Stimulated activated naive CD8-positive, alpha-beta T cell treated with anti-CD3 and anti-CD28 coated beads, Interleukin-15, Interleukin-2, amounts not matched to agents 100 U/mL and 50 U/mL, for 24 hours (primary cell): ENCODE data around the gene HSPD1.

Experiments used
- ATAC-seq: fragments of 150-1000 bp; cut with Tn5 transposase; one replicate; pipeline ENCODE4 v1.10.0; 2021
- DNase-seq: peaks from one replicate; pipeline ENCODE4 v3.0.0; 2021

HSPD1 gene

DNA sequence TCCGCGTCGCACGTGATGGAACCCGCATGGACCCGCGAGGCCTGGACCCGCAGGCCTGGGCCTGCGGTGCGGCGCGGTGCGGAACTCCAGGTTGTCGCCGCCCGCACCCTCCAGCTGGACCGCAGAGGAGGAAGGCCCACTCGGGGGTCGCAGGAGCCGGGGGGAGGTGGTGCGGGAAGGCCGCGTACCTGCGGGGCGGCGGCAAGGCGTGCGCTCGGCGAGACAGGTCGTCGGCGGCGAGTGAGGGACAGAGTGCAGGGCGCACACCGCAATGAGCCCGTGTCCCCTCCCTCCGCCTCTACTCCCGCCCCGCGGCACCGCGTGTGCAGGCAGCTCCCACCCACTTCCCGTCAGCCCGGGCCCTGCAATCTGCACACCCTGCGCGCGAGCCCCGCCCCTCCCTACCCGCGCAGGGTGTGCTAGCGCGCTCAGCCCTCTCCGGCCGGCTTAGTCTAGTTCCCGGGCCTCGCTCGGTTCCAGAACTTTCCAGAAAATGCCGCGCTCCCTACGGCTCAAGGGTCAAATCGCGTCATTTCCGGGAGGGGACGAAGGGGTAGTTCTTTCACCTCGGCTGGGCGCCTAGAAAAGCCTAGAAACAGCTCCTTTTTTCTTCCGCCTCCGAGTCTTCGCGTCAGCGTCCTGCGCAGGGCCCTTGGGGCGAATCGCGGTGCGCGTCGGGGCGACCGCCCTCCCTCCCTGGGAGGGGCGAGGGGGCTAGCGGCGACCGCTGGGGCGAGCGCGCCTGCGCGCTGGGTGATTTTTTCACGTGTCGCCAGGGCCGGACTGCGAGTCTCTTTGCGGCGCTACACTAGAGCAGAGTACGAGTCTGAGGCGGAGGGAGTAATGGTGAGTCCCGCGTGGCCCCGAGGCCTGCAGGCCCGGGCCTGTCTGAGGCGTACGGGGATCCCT, at the start of gene HSPD1, which contains the start of gene HSPE1:
Gene HSPD1 (minus strand): TSS at position 247 of the 909 bp plus-strand sequence. CDS start 992 bp downstream, outside the sequence.
Gene HSPE1 (plus strand): TSS at position 786 of the 909 bp plus-strand sequence. CDS start 58 bp downstream, at position 844.
- ATAC-seq (peak; percentile 92), DNase-seq (peak; percentile 98)

DNA sequence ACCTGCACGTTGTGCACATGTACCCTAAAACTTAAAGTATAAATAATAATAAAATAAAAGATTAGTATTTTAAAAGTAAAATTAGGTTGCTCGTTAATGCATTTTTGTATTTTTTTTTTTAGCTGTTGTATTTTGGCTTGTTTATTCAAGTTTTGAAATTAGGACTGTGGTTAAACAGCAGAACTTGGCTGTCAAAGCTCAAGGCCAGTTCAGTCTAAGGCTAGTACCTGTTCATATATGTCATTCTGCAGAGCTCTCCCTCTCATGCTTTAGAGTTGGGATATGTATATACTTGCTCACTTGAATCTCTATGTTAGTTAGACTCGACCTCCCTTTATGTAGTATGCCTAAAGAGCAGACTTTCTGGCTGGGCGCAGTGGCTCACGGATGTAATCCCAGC, 48.9 kb upstream of the HSPD1 start:
- DNase-seq (no peak), ATAC-seq (no peak)

DNA sequence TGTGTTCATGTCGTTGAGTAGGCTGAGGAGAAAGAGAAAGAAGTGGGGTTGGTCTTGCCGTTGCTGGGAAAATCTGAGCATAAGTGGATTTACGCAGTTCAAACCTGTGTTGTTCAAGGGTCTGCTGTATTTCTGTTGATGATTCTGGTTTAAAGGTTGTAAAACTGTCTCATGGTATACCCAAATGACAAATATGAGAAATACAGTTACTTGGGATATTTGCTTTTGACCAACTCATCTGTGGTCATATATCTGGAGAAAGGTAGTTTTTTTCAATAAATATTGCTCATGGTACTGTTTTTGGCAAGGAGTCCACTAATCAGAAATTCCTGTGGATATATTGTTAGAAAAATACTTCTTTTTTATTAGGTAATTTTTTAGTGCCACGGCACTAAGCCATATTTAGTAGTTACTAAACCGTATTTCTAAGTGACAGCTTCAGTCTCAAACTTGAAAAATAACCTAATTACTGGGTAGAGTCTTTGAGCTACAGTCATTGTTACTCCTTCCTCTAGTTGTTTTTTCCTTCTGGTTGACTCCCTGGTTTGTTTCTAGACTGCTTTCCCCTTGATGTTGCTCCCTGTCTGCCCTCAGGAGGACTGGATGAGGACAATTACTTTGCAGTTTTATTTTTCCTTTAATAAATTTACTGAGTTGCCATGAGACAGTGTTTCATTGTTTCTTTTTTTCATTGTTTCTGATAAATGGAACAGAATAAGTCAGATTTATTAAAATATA, 47.7 kb upstream of the HSPD1 start:
- no peak for DNase-seq
- no peak for ATAC-seq

DNA sequence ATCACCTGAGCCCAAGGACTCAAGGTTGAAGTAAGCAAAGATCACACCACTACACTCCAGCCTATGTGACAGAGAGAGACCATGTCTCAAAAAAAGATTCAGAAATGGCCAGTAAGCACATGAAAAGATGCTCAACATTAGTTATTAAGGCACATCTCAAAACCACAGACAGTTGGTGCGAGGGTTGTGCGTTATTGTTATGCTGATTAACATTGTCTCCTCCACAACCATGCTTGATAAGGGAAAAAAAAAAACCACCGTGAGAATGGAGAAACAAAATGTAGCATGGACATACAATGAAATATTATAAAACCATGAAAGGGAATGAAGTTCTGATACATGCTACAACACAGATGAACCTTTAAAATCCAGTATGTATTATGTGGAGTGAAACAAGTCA, 43.6 kb upstream of the HSPD1 start:
- ATAC-seq = no peak
- no peak for DNase-seq

DNA sequence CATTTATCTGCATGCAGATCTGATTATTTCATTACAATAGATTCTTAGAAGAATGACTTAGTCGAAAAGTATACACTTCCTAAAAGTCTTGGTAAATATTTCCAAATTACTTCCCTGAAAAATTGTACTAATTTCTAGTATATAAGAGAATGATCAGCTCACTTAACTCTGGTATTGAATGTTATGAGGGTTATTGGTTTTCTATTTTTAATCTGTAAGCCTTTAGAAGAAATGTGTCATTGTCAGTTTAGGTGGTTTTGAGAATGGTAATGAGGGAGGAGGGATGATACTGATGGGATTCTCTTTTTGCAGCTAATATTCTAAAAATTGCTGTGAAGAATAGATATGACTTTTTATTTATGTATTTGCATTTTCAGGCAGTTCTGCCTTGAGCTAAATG, 40.1 kb upstream of the HSPD1 start:
- ATAC-seq = no peak
- no peak for DNase-seq

DNA sequence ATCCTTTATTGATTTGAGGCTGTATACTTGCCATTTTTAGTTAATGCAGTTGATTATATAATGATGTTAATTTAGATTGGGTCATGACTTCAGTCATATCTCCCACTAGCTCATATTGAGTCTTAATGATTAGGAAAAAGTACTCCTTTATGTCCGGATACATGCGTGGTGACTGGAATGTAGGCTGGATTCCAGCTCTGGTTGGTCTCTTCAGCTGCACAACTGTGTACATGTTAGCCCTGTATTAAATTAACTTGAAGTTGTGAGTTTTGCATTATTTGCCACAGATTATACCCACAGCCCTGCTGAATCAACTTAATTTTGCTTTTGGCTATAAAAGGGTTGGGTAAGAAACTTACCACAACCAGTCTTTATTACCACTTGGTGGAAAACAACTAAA, 38.8 kb upstream of the HSPD1 start:
- ATAC-seq = no peak
- no peak for DNase-seq

DNA sequence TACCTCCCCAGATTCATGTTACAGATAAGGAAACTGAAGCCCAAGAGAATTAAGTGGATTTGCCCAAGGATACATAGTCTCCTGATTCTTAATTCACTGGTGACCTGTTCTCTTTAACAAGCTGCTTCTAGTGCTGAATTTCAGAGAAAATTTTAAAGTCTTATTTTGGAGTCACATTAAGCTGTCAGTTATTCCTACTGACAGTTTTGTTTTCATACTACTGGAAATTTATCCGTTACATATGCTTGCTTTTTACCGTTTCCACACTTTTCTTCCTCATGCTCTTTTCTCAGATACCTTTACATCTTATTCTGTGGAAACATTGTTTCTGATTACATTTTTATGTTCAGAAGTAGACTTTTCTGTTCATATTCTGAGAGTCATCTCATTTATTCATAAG, 17.5 kb upstream of the HSPD1 start:
- ATAC-seq = no peak

DNA sequence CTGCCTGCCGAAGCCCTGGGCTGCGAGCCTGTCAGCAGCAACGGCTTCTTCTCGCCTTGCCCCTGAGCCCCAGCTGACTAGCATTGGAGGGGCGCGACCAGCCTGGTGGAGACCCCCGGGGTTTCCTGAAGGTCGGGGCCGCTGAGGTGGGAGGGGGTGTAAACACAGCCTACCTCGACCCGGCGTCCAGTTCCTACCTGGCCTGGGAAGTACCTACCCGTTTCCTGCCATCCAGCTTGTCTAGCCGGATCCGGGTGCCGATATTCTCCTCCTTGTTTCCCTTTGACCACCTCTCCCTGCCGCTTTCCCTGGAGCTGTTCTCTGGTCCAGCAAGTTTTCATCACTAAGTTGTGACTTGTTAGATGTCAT, 16.7 kb upstream of the HSPD1 start:
- DNase-seq (no peak), ATAC-seq (no peak)

More for the DNA sequence above, 17.5 kb upstream of the HSPD1 start:
- DNase-seq = no peak

DNA sequence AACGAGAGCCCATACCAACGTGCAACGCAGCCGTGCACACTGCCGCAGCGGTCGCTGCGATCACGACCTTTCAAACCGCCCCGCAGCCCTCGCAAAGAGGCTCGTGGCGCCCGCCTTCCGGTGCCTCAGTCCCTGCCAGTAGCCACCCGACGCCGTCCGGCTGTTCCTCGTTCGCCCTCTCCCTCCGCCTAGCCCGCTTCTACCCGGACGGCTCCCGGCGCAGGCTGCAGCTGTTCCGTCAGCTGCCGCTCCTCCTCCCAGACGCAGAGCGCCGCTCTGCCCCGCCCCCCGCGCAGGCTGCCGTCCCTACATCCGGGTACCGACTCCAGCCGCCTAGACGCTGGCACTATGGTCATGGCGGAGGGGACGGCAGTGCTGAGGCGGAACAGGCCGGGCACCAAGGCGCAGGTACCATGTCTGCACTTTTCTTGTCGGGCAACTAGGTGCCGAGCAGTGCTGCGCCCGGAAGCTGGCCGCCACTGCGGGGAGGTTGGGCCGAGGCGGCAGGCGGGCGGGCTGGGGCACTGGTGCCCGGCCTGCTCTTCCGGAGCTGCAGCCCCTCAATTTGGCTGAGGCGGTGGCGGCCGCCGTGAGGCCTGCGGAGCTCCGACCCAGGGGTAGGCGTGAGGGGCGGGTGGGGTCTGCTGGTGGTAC, 16.2 kb upstream of the HSPD1 start, which contains the start of gene MOB4:
Gene MOB4 (plus strand): TSS at position 328 of the 654 bp plus-strand sequence. CDS start 21 bp downstream, at position 349.
- ATAC-seq (peak; percentile 97), DNase-seq (peak; percentile 96)

DNA sequence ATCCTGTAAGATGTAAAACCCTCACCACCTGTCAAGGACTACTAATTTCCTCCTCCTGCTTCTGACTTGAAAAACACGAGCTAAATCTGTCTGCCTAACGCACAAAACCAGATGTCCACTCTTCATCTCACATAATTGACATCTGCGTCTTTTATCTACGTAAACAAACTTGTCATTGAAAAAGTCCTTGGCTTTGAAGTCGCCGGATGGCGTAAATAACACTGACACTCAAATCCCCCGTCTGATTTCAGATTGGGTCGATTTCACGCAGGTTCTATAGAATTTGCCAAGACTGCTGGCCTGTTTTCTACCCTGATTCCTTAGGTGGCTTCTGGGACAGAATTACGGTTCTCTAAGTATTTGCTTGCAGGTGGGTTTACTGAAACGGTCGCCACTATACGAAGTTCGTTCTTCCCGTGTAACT, 15.7 kb upstream of the HSPD1 start:
- DNase-seq (no peak), ATAC-seq (no peak)

DNA sequence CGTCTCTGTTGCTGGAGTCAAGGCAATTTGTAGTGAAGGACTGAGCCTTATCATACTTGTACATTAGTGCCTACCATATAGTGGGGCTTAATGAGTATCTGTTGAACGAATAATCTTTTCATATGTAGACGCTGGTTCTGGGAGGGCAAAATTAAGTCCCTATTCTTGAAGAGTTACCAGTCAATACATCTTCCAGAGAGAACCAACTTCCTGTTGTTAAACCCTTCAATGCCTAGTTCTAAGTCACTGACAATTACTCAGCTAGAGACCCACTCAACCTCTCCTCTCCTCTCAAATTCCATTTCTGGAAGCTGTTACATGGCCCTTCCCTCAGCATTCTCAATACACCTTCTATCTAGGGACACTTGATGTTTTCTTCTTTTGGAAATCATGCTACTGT, 15.1 kb upstream of the HSPD1 start:
- DNase-seq (no peak), ATAC-seq (no peak)

DNA sequence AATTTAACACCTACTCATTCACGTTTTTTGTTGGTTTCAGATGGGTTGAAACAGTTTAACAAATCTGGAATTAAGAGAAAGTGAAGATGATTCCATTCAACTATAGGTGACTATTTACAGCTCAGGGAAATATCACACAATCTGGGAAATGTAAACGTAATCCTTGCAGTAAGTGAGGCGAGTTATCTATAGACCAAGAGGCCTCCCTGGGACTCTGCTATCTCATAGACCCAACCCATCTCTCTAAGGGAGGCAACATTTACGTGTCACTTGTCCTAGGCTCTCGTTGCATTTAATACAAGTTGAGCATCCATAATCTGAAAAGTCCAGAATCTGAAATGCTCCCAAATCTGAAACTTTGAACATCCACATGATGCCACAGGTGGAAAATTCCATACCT, 14.3 kb upstream of the HSPD1 start:
- no peak for DNase-seq
- ATAC-seq = no peak

DNA sequence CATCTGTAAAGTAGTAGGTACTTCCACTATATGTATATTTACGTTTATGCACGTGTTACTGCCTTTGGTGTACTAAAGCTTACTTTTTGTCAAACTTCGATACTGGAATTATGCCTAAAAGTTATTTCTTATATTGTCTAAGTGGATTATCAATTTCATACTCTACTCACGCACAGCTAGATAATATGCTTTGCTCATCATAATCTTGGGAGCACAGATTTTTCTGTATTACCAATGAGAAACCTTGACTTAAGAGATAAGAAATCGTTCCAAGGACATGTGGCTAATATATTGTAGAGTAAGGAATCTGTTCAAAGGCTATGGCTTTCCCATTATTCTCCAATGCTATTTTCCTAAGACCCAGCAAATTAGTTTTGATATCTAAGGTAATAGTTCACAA, 7.0 kb upstream of the HSPD1 start:
- no peak for ATAC-seq
- no peak for DNase-seq

DNA sequence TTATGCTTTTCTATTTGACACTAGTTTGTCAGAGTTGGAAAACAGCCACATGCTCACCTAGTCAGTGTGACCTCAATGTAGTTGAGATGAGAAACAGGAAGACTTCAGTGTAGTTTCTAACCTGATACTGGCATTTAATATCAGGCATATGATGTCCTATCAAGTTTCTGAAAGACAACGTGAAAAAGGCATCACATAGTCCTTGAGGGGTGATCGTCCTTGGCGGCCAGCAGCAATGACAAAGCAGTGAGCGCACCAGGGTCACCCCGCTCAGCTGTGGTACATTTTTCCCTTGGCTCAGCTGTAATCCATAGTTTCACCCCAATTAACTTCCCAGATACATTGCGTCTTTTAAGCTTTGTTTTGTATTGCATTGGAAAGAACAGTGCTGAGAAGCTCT, 4.9 kb upstream of the HSPD1 start:
- DNase-seq = no peak
- no peak for ATAC-seq

DNA sequence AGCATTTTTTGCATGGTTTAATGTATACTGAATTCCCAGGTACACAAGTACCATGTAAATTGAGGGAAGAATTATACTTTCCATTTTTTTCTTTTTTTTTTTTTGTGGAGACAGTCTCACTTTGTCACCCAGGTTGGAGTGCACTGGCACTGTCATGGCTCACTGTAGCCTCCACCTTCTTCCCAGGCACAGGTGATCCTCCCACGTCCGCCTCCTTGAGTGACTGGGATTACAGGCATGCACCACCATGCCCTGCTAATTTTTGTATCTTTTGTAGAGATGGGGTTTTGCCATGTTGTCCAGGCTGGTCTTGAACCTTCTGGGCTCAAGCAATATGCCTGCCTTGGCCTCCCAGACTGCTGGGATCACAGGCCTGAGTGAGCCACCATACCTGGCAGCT, 4.4 kb upstream of the HSPD1 start:
- no peak for ATAC-seq
- no peak for DNase-seq

DNA sequence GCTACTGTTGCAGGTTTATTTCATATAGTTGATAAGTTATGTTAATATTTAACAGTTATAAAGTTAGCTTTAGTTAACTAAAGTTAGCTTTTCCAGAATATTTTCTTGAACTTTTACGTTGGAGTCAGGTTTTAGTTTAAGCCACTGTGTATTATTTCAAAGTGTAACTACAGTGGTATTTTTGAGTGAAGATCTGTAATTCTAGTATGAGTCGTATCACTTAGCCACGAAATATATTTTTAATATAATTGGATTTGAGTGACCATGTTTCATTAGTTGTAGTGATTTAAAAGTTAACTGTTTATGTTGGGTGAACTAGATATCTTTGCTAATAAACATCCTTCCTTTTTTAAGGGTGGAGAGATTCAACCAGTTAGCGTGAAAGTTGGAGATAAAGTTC, 3.0 kb upstream of the HSPD1 start:
- no peak for DNase-seq
- ATAC-seq = no peak

DNA sequence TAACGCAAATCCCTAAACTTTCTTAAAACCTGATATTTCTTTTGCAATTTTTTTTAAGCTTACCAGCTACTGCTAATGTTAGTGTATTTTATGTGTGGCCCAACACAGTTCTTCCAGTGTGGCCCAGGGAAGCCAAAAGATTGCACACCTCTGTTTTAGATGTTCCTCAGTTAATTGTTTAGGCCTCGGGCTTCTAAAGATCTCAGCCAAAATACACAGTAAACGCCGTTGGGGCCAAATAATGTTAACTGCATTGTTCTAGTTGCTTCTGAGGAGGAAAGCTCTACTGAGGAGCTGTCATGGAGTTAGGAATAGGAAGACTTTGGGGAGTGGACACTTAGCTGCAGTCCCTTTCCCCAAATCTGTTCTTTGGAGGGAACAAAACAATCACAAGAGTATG, 2.6 kb upstream of the HSPD1 start:
- DNase-seq = no peak

DNA sequence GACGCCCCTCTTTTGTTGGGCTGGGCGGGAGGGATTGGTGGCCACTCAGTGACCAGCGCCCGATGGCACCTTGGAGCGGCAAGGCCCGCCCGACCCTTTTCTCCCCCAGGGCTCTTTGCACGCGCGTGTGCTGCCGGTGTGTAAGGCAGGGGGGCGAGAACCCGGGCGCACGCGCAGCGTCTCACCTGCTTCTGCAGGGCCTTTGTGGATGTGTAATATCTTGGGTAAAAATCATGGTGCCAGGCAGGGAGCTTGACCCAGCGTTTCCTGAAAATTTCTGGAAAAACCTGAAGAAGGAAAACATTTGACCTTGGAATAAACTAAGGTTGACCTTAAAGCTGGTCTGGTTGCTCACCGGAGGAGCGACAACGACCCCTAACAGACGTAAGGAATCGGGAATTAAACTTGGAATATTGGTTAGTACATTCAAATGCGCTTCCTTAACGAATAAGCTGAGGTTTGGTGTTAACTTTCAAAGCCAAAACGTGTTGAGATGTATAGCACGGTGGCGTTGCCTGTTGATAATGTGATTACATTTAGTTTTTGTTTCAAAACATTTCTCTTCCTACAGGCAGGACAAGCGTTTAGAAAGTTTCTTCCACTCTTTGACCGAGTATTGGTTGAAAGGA, 977 bp upstream of the HSPD1 start:
- DNase-seq (no peak), ATAC-seq (peak; percentile 1)

More for the DNA sequence above, 2.6 kb upstream of the HSPD1 start:
- ATAC-seq = no peak

DNA sequence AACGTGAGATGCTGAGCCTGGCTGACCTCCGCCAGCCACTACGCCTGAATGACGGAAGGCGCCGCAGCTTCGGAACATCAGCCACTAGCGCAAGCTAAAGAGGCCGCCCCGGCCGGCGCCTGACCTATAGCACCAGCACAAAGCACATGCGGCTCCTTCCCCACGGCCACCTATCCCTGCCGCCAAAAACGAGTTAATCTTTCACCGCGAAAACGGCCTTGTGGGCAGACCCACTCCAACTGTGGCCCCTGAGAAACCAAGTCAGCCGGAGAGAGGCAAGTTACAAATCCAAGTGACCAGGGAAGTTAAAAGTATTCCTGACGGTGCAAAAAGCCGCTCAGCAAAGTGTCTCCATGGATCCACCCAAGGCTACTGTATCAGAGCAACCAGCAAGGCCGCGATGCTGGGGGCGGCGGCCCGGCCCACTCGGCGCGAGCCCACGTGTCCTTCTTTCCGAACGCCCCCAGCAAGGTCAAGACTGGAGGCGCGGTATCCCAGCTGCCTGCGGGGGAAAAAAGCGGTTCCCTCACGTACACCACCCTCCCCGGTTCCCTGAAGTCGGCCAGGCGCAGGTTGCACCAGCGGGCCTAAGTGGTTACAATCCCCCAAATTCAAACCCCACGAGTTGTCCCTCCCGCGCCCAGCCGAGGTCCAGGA, 575 bp downstream of the HSPD1 start:
- peak; percentile 4 for ATAC-seq
- DNase-seq = peak; percentile 62

DNA sequence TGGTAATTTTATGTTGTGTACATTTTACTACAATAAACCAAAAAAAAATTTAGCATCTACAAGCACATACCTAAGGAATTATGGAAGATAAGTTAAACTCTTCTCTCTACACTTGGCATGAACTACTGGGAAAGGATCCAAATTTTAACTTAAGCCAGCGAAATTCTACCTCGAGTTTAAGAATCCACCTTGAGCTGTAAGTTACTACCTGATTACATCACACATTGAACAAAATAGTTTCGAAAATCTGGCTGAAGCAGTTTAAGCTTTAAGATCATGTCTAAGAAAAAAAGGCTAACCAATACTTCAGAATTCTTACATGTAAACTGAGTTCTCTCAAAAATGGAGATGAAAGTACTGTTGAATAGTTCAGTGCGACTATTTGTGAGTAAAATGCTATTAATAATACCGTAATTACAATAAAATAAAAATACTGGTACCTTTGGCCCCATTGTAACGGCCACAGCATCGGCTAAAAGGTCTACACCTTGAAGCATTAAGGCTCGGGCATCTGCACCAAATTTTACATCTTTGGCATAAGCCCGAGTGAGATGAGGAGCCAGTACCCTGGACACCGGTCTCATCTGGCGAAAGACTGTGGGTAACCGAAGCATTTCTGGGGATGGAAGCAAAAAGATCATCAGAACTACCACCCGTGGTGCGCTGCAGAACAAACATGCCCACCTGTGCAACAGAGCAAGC, 1.3 kb downstream of the HSPD1 start:
- DNase-seq (no peak), ATAC-seq (no peak)

DNA sequence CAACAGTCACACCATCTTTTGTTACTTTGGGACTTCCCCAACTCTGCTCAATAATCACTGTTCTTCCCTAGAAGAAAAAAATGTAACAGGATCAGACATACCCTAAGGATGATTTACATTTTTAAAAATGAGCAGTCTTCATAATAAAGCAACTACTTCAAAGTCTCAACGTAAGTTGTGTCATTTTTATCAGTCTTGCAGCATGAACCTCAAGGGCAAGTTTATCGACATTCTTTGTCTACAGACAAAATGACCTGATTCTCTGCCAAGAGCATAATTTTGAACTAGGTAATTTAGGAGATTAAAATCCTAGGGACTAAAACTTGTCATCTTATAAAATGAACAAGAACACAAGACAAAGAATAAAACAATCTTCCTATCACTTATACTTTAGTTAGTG, 2.3 kb downstream of the HSPD1 start:
- no peak for ATAC-seq
- no peak for DNase-seq
